Skeletal muscle tissue (tissue), 4 donors: ENCODE measurements around the gene PPFIA4. TPM values are rescaled to one million over a fixed set of nuclear protein-coding genes. Genes with fewer than 3 reads are reported as not detected.

Source experiments
- H3K27ac ChIP-seq: one replicate; pipeline ENCODE4 v1.7.0; 2013; ENCODE audit warnings: mild to moderate bottlenecking, low read depth, low read length, inconsistent platforms
- H3K27me3 ChIP-seq, 3 donors: one replicate each; pipeline ENCODE4 v1.7.0; 2013; ENCODE audit warnings: low read length in 3 of 3; ENCODE audit not compliant: control insufficient read depth in 3 of 3, insufficient read depth in 3 of 3
- H3K36me3 ChIP-seq, 3 donors: one replicate each; pipeline ENCODE4 v1.7.0; 2013; ENCODE audit warnings: low read length in 3 of 3; ENCODE audit not compliant: control insufficient read depth in 3 of 3, insufficient read depth in 3 of 3
- H3K4me1 ChIP-seq, 3 donors: one replicate each; pipeline ENCODE4 v1.7.0; 2013; ENCODE audit warnings: low read length in 3 of 3, mild to moderate bottlenecking in 3 of 3; ENCODE audit not compliant: control insufficient read depth in 3 of 3, insufficient read depth in 3 of 3
- H3K4me3 ChIP-seq, 3 donors: one replicate each; pipeline ENCODE4 v1.7.0; 2013; ENCODE audit warnings: low read length in 3 of 3
- H3K9ac ChIP-seq, 3 donors: one replicate each; pipeline ENCODE4 v1.7.0; 2013; ENCODE audit warnings: low read length in 3 of 3, mild to moderate bottlenecking in 3 of 3, moderate library complexity in 2 of 3, low read depth in 1 of 3
- H3K9me3 ChIP-seq, 3 donors: one replicate each; pipeline ENCODE4 v1.7.0; 2013; ENCODE audit warnings: low read length in 3 of 3; ENCODE audit not compliant: control insufficient read depth in 3 of 3
- total RNA-seq: library from RNA; depleted of rRNA; stranded (reverse); fragments of >200 nt; gene quantifications from one replicate; pipeline ENCODE4 v1.2.3, GENCODE V29; 2014
- donor health status: Osteomylitis.

PPFIA4 gene
- total RNA-seq, 1 donor from 2014 or later = 15.7 TPM

- no peaks in the 10 kb centered on the region for H3K27me3 ChIP-seq
- H3K4me3 ChIP-seq = no peak overlapping the region
- no peaks in the 10 kb centered on the region for H3K9me3 ChIP-seq
- H3K4me1 ChIP-seq = peaks cover 8 to 23% (median 11%) of the 10 kb centered on the region in 3 donors
- no peak overlapping the region for H3K9ac ChIP-seq
- no peak overlapping the region for H3K27ac ChIP-seq
- H3K36me3 ChIP-seq = peaks cover 12 to 49% (median 21%) of the 10 kb centered on the region in 3 donors
These were observed 29.7 kb downstream of the PPFIA4 start for GRCh38 chr1:203056012-203056411.

- Histone ChIP-seq H3K27ac (no peak overlapping the region), H3K4me3 (no peak overlapping the region), H3K27me3 (no peaks in the 10 kb centered on the region), H3K9me3 (no peaks in the 10 kb centered on the region), H3K36me3 (peaks cover 15 to 51% (median 21%) of the 10 kb centered on the region in 3 donors), H3K4me1 (peaks cover 6 to 18% (median 8%) of the 10 kb centered on the region in 3 donors), H3K9ac (no peak overlapping the region)
These were observed 30.2 kb downstream of the PPFIA4 start for GRCh38 chr1:203056516-203056915.

- Histone ChIP-seq H3K27me3 (no peaks in the 10 kb centered on the region), H3K9ac (no peak overlapping the region), H3K36me3 (peaks cover 15 to 56% (median 21%) of the 10 kb centered on the region in 3 donors), H3K4me3 (no peak overlapping the region), H3K9me3 (no peaks in the 10 kb centered on the region), H3K4me1 (peaks cover 0 to 9% (median 0%) of the 10 kb centered on the region in 3 donors), H3K27ac (no peak overlapping the region)
These were observed 31.8 kb downstream of the PPFIA4 start for GRCh38 chr1:203057911-203058675.

GRCh38 chr1:203058676-203058935 lies 32.3 kb downstream of the PPFIA4 start:
- H3K4me1 ChIP-seq = peaks cover 0 to 9% (median 0%) of the 10 kb centered on the region in 3 donors
- H3K36me3 ChIP-seq = peaks cover 15 to 55% (median 21%) of the 10 kb centered on the region in 3 donors
- H3K27me3 ChIP-seq = no peaks in the 10 kb centered on the region
- H3K4me3 ChIP-seq = no peak overlapping the region
- H3K27ac ChIP-seq = no peak overlapping the region
- no peaks in the 10 kb centered on the region for H3K9me3 ChIP-seq
- H3K9ac ChIP-seq = no peak overlapping the region

- Histone ChIP-seq H3K4me3 (no peak overlapping the region), H3K9ac (no peak overlapping the region), H3K36me3 (peaks cover 13 to 46% (median 18%) of the 10 kb centered on the region in 3 donors), H3K9me3 (no peaks in the 10 kb centered on the region), H3K4me1 (peaks cover 0 to 9% (median 0%) of the 10 kb centered on the region in 3 donors), H3K27me3 (no peaks in the 10 kb centered on the region), H3K27ac (no peak overlapping the region)
These were observed 33.2 kb downstream of the PPFIA4 start for GRCh38 chr1:203059485-203059884.

GRCh38 chr1:203060115-203060514 lies 33.8 kb downstream of the PPFIA4 start:
- no peak overlapping the region for H3K27ac ChIP-seq
- no peak overlapping the region for H3K9ac ChIP-seq
- H3K4me3 ChIP-seq = no peak overlapping the region
- no peaks in the 10 kb centered on the region for H3K27me3 ChIP-seq
- peaks cover 0 to 15% (median 3%) of the 10 kb centered on the region in 3 donors for H3K4me1 ChIP-seq
- H3K36me3 ChIP-seq = peaks cover 13 to 45% (median 16%) of the 10 kb centered on the region in 3 donors
- no peaks in the 10 kb centered on the region for H3K9me3 ChIP-seq

- no peak overlapping the region for H3K27ac ChIP-seq
- no peak overlapping the region for H3K4me3 ChIP-seq
- H3K9ac ChIP-seq = no peak overlapping the region
- H3K9me3 ChIP-seq = no peaks in the 10 kb centered on the region
- peaks cover 7 to 41% (median 28%) of the 10 kb centered on the region in 3 donors for H3K4me1 ChIP-seq
- H3K36me3 ChIP-seq = peaks cover 4 to 22% (median 6%) of the 10 kb centered on the region in 3 donors
- H3K27me3 ChIP-seq = no peaks in the 10 kb centered on the region
These were observed 37.0 kb downstream of the PPFIA4 start for GRCh38 chr1:203063287-203063686.

GRCh38 chr1:203065191-203065590 lies 38.9 kb downstream of the PPFIA4 start:
- no peaks in the 10 kb centered on the region for H3K9me3 ChIP-seq
- peak overlapping the region; percentile 51 for H3K27ac ChIP-seq

GRCh38 chr1:203065986-203066385 lies 39.7 kb downstream of the PPFIA4 start:
- Histone ChIP-seq H3K4me3 (no peak overlapping the region), H3K36me3 (peaks cover 0 to 7% (median 3%) of the 10 kb centered on the region in 3 donors), H3K27me3 (no peaks in the 10 kb centered on the region), H3K27ac (peak overlapping the region; percentile 74), H3K4me1 (peaks cover 22 to 53% (median 45%) of the 10 kb centered on the region in 3 donors), H3K9me3 (no peaks in the 10 kb centered on the region), H3K9ac (no peak overlapping the region)

More at GRCh38 chr1:203065191-203065590, 38.9 kb downstream of the PPFIA4 start:
- H3K36me3 ChIP-seq = peaks cover 2 to 10% (median 6%) of the 10 kb centered on the region in 3 donors
- H3K4me3 ChIP-seq = no peak overlapping the region
- H3K9ac ChIP-seq = no peak overlapping the region
- no peaks in the 10 kb centered on the region for H3K27me3 ChIP-seq
- peaks cover 22 to 51% (median 44%) of the 10 kb centered on the region in 3 donors for H3K4me1 ChIP-seq

GRCh38 chr1:203066965-203067364 lies 40.7 kb downstream of the PPFIA4 start:
- no peaks in the 10 kb centered on the region for H3K27me3 ChIP-seq
- peak overlapping the region; percentile 74 for H3K27ac ChIP-seq
- H3K4me1 ChIP-seq = peaks cover 22 to 61% (median 45%) of the 10 kb centered on the region in 3 donors
- no peak overlapping the region for H3K9ac ChIP-seq
- no peaks in the 10 kb centered on the region for H3K9me3 ChIP-seq
- H3K4me3 ChIP-seq = no peak overlapping the region
- peaks cover 0 to 4% (median 3%) of the 10 kb centered on the region in 3 donors for H3K36me3 ChIP-seq
